ENCODE data around the gene SRR. TPM values are rescaled to one million over a fixed set of nuclear protein-coding genes. Genes with fewer than 3 reads are reported as not detected.
A peak's percentile ranks its signal among the peaks of the same experiment; 100 is the strongest.

The SRR gene
- total and polyA plus RNA-seq, 9 donors, result 4.2 to 18.7 (median 10.5) TPM

GRCh38 chr17:2363851-2364762 is 60.4 kb downstream of the SRR start:
- H3K27me3 ChIP-seq, result no peaks in the 10 kb centered on the region
- no peaks in the 10 kb centered on the region for H3K4me1 ChIP-seq (ENCODE audit: insufficient read depth)
- TF ChIP-seq, protein P1, sequence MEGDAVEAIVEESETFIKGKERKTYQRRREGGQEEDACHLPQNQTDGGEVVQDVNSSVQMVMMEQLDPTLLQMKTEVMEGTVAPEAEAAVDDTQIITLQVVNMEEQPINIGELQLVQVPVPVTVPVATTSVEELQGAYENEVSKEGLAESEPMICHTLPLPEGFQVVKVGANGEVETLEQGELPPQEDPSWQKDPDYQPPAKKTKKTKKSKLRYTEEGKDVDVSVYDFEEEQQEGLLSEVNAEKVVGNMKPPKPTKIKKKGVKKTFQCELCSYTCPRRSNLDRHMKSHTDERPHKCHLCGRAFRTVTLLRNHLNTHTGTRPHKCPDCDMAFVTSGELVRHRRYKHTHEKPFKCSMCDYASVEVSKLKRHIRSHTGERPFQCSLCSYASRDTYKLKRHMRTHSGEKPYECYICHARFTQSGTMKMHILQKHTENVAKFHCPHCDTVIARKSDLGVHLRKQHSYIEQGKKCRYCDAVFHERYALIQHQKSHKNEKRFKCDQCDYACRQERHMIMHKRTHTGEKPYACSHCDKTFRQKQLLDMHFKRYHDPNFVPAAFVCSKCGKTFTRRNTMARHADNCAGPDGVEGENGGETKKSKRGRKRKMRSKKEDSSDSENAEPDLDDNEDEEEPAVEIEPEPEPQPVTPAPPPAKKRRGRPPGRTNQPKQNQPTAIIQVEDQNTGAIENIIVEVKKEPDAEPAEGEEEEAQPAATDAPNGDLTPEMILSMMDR (IDR thresholded peaks at IDR 0.05), result no peak
- TF ChIP-seq POLR2A (IDR thresholded peaks at IDR 0.05) (no peak), EP300 (IDR thresholded peaks at IDR 0.05) (no peak)
- no peaks in the 10 kb centered on the region for H3K9me3 ChIP-seq
- no peaks in the 10 kb centered on the region for H3K36me3 ChIP-seq
- H3K27ac ChIP-seq, result no peak overlapping the region
- intact Hi-C loops (cut with DNase I), result loop anchor here in 1 of 4 donors (10.0 kb wide), 1 partner anchor 51 kb away; no protein-coding TSS in a partner anchor
- 67% methylated on average over 26 of the region's 26 CpGs for WGBS, 3 donors
- H3K4me3 ChIP-seq, result no peak overlapping the region
- DNase-seq, result no peak

- H3K4me3 ChIP-seq, result no peak overlapping the region
- WGBS, 3 donors, result 86 to 92% (median 91%) methylated on average over 12 of the region's 12 CpGs
- TF ChIP-seq, protein P1 (IDR thresholded peaks at IDR 0.05), result no peak
- TF ChIP-seq POLR2A (IDR thresholded peaks at IDR 0.05) (no peak), EP300 (IDR thresholded peaks at IDR 0.05) (no peak)
- intact Hi-C loops (cut with DNase I), result loop anchor here in 1 of 4 donors (10.0 kb wide), 1 partner anchor 50 kb away; no protein-coding TSS in a partner anchor
- H3K27ac ChIP-seq, result no peak overlapping the region
- H3K4me1 ChIP-seq (ENCODE audit: insufficient read depth), result no peaks in the 10 kb centered on the region
- H3K9me3 ChIP-seq, result no peaks in the 10 kb centered on the region
- DNase-seq, result no peak
- no peaks in the 10 kb centered on the region for H3K27me3 ChIP-seq
- H3K36me3 ChIP-seq, result no peaks in the 10 kb centered on the region
These were observed 61.0 kb downstream of the SRR start for GRCh38 chr17:2364763-2365116.

GRCh38 chr17:2365132-2365531 is 61.4 kb downstream of the SRR start:
- Histone ChIP-seq H3K27me3 (no peaks in the 10 kb centered on the region), H3K27ac (no peak overlapping the region), H3K9me3 (no peaks in the 10 kb centered on the region), H3K4me1 (ENCODE audit: insufficient read depth) (no peaks in the 10 kb centered on the region), H3K36me3 (no peaks in the 10 kb centered on the region), H3K4me3 (no peak overlapping the region)
- no peak for DNase-seq
- WGBS, 3 donors, result 92 to 95% (median 92%) methylated on average over 20 of the region's 20 CpGs
- no peak for TF ChIP-seq EP300 (IDR thresholded peaks at IDR 0.05)
- TF ChIP-seq POLR2A (IDR thresholded peaks at IDR 0.05), result no peak
- intact Hi-C loops (cut with DNase I), result loop anchor here in 1 of 4 donors (10.0 kb wide), 1 partner anchor 50 kb away; no protein-coding TSS in a partner anchor

GRCh38 chr17:2366747-2367494 is 63.2 kb downstream of the SRR start:
- Histone ChIP-seq H3K27ac (no peak overlapping the region), H3K9me3 (no peaks in the 10 kb centered on the region), H3K4me3 (no peak overlapping the region), H3K36me3 (no peaks in the 10 kb centered on the region), H3K27me3 (no peaks in the 10 kb centered on the region), H3K4me1 (ENCODE audit: insufficient read depth) (no peaks in the 10 kb centered on the region)
- DNase-seq, result peak in 2 of 5 donors; percentile 24 to 37
- WGBS, 3 donors, result 60 to 68% (median 66%) methylated on average over 23 to 26 of the region's 26 CpGs
- intact Hi-C loops (cut with DNase I), result loop anchor here in 1 of 4 donors (10.0 kb wide), 1 partner anchor 48 kb away; no protein-coding TSS in a partner anchor
- TF ChIP-seq EP300 (IDR thresholded peaks at IDR 0.05), result no peak
- TF ChIP-seq, protein P1 (IDR thresholded peaks at IDR 0.05), result no peak
- no peak for TF ChIP-seq POLR2A (IDR thresholded peaks at IDR 0.05)

Measured in ovary (tissue), 9 donors.